ENCODE measurements around the gene AKT2. TPM values are rescaled to one million over a fixed set of nuclear protein-coding genes. Genes with fewer than 3 reads are reported as not detected.
A peak's percentile ranks its signal among the peaks of the same experiment; 100 is the strongest.

The AKT2 gene
- total RNA-seq, 1 experiment from 2014 or later, result 141 TPM

DNA sequence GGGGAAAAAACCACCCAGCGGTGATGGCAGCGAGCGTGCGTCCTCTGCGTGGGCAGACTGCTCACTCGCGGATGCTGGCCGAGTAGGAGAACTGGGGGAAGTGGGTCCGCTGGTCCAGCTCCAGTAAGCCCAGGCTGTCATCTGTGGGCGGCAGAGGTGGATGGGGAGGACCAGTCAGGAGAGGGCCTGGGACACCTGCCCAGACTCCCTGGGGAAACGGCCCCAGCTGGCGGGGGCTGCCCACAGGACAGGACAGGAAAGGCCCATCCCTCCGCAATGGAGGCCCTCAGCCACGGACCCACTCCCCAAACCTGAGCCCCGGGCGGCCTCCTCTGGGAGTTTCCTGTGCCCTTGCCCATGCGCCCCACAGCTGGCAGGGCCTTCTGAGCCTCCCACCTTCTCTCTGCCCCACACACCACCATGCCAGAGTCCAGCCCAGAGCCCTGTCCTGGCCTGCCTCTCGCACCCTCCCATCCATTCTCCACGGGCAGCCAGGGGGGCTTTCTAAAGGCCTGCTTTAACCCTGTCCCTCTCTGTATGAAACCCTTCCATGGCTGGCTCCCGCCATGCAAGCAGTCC, 51.2 kb downstream of the AKT2 start:
- peaks cover under 1 to 6% of the 10 kb centered on the region in 2 experiments; a peak in 3 of 4 replicates for H3K36me3 ChIP-seq (ENCODE audit: control insufficient read depth in 1 of 2, insufficient read depth in 2 of 2, low read length in 2 of 2)
- ChIA-PET POLR2A (no interaction called here), CTCF (interaction anchor here (1.2 kb wide), 1 partner anchor 94 kb away, joined by 4 read pairs; no protein-coding TSS in a partner anchor), RAD21 (ENCODE audit: low non-redundant PET in 1 of 2, low total read pairs in 2 of 2, uncharacterized antibody in 2 of 2, unreplicated experiment in 2 of 2) (no interaction called here)
- H3K4me3 ChIP-seq (replicated peaks in 1 of 2; ENCODE audit: low read depth in 1 of 2, low read length in 2 of 2), result no peak overlapping the region
- H3K27ac ChIP-seq (ENCODE audit: low read depth, low read length), result no peak overlapping the region
- H3K27me3 ChIP-seq (ENCODE audit: insufficient read depth, low read length), result no peaks in the 10 kb centered on the region
- H3K9me3 ChIP-seq (ENCODE audit: control insufficient read depth in 1 of 2, insufficient read depth in 1 of 2, low read depth in 1 of 2, low read length in 2 of 2), result no peaks in the 10 kb centered on the region
- H2AFZ ChIP-seq (ENCODE audit: low read depth, low read length, poor library complexity, severe bottlenecking), result no peak overlapping the region
- TF ChIP-seq EZH2phosphoT487 (IDR thresholded peaks at IDR 0.05; ENCODE audit: borderline replicate concordance), result no peak
- 0 out of 2 replicates have a peak, but pooled peaks have one; percentile 13 for TF ChIP-seq POLR2AphosphoS5 (IDR thresholded peaks at IDR 0.05; ENCODE audit: low read depth, low read length)
- TF ChIP-seq ELF1 (IDR thresholded peaks at IDR 0.05; ENCODE audit: borderline replicate concordance, low read depth), result no peak
- no peaks in the 10 kb centered on the region for H4K20me1 ChIP-seq (ENCODE audit: insufficient read depth)
- H3K4me2 ChIP-seq (ENCODE audit: low read length), result no peak overlapping the region
- DNase-seq (ENCODE audit: low read depth, low spot score), result no peak
- H3K9ac ChIP-seq (ENCODE audit: low read length), result no peak overlapping the region
- no peaks in the 10 kb centered on the region for H3K79me2 ChIP-seq (ENCODE audit: insufficient read depth, low read length)
- H3K9me2 ChIP-seq (ENCODE audit: insufficient read depth), result no peaks in the 10 kb centered on the region
- BruUV-seq (replicated peaks), result no TSS peak
- H3K4me1 ChIP-seq (ENCODE audit: control insufficient read depth in 1 of 2, insufficient read depth in 2 of 2, low read length in 2 of 2), result peaks cover 33 to 45% of the 10 kb centered on the region in 2 experiments
- intact Hi-C loops (cut with micrococcal nuclease), result no loop called here
- ATAC-seq, result no peak

DNA sequence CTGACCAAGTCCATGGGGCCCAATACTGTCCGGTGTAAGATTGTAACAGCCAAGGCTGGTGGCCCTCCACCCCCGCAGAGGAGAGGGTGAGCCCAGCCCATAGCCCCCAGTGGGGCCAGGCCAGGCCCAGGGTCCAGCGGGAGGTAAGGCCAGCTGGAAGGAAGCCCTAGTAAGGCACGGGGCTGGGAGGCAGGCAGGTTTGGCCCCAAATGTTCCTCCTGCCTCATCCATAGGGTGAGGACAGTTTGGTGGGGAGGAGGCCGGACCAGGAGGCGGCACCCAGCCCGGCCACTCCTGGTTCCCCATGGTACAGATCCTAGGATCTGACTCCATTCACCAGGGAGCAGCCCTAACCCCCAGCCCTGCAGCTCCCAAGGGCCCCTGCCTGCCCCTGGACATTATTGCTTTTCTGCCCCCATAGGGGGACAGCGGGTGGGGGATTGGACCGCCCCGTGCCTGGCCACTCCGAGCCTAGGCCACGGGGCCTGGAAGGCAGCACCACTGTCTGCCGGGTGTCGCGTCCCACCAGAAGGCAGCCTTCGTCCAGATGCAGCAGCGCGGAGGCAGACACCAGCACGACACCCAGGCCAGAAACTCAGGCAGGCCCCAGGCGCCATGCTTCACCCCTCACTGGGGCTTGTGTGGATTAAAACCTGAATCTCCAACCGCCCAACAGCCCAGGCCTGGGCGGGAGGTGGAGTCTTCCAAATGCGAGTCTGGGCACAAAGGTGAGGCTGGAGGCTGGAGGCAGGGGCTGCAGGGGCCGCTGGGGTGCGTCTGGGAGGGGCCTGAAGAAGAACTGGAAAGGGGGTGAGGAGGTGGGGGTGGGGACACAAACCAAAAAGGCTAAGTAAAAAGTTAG, 52.0 kb downstream of the AKT2 start:
- peaks cover 0 to 6% of the 10 kb centered on the region in 2 experiments; a peak in 2 of 4 replicates for H3K36me3 ChIP-seq (ENCODE audit: control insufficient read depth in 1 of 2, insufficient read depth in 2 of 2, low read length in 2 of 2)
- no TSS peak for BruUV-seq (replicated peaks)
- POLR2A ChIA-PET, result no interaction called here

More for the DNA sequence above, 52.0 kb downstream of the AKT2 start:
- Histone ChIP-seq H3K4me1 (ENCODE audit: control insufficient read depth in 1 of 2, insufficient read depth in 2 of 2, low read length in 2 of 2) (peaks cover 35 to 48% of the 10 kb centered on the region in 2 experiments), H3K27me3 (ENCODE audit: insufficient read depth, low read length) (no peaks in the 10 kb centered on the region), H3K4me2 (ENCODE audit: low read length) (peak overlapping the region; percentile 79), H4K20me1 (ENCODE audit: insufficient read depth) (no peaks in the 10 kb centered on the region), H3K79me2 (ENCODE audit: insufficient read depth, low read length) (no peaks in the 10 kb centered on the region), H3K9ac (ENCODE audit: low read length) (no peak overlapping the region), H3K9me2 (ENCODE audit: insufficient read depth) (no peaks in the 10 kb centered on the region), H3K27ac (ENCODE audit: low read depth, low read length) (peak overlapping the region; percentile 42; the same call in 1 of the 2 replicates), H3K4me3 (replicated peaks in 1 of 2; ENCODE audit: low read depth in 1 of 2, low read length in 2 of 2) (no peak overlapping the region), H3K9me3 (ENCODE audit: control insufficient read depth in 1 of 2, insufficient read depth in 1 of 2, low read depth in 1 of 2, low read length in 2 of 2) (no peaks in the 10 kb centered on the region), H2AFZ (ENCODE audit: low read depth, low read length, poor library complexity, severe bottlenecking) (no peak overlapping the region)
- CTCF ChIA-PET, result no interaction called here
- no peak for DNase-seq (ENCODE audit: low read depth, low spot score)
- intact Hi-C loops (cut with micrococcal nuclease), result no loop called here
- TF ChIP-seq SP1 (IDR thresholded peaks at IDR 0.05; ENCODE audit: low read depth), result no peak
- TF ChIP-seq, protein P1, sequence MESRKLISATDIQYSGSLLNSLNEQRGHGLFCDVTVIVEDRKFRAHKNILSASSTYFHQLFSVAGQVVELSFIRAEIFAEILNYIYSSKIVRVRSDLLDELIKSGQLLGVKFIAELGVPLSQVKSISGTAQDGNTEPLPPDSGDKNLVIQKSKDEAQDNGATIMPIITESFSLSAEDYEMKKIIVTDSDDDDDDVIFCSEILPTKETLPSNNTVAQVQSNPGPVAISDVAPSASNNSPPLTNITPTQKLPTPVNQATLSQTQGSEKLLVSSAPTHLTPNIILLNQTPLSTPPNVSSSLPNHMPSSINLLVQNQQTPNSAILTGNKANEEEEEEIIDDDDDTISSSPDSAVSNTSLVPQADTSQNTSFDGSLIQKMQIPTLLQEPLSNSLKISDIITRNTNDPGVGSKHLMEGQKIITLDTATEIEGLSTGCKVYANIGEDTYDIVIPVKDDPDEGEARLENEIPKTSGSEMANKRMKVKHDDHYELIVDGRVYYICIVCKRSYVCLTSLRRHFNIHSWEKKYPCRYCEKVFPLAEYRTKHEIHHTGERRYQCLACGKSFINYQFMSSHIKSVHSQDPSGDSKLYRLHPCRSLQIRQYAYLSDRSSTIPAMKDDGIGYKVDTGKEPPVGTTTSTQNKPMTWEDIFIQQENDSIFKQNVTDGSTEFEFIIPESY (IDR thresholded peaks at IDR 0.05; ENCODE audit: extremely low read depth, insufficient replicate concordance, low read length), result no peak
- no peak for ATAC-seq
- RAD21 ChIA-PET (ENCODE audit: low non-redundant PET in 1 of 2, low total read pairs in 2 of 2, uncharacterized antibody in 2 of 2, unreplicated experiment in 2 of 2), result no interaction called here
